Skeletal muscle satellite cell (primary cell): Measurements from ENCODE around the gene OR4B1.

Experiments
- H3K27me3 ChIP-seq: 2 replicates; pipeline ENCODE4 v1.7.0; 2013; ENCODE audit warnings: low read length; ENCODE audit not compliant: control insufficient read depth, insufficient read depth
- H3K36me3 ChIP-seq: 2 replicates; pipeline ENCODE4 v1.7.0; 2013; ENCODE audit warnings: mild to moderate bottlenecking, control low read depth, low read length; ENCODE audit not compliant: insufficient read depth
- H3K4me1 ChIP-seq: 2 replicates; pipeline ENCODE4 v1.7.0; 2013; ENCODE audit warnings: low read length; ENCODE audit not compliant: control insufficient read depth, insufficient read depth
- H3K4me2 ChIP-seq: 2 replicates; pipeline ENCODE4 v1.7.0; 2013; ENCODE audit warnings: mild to moderate bottlenecking, low read length
- H3K4me3 ChIP-seq: 2 replicates; pipeline ENCODE4 v1.7.0; 2013; ENCODE audit warnings: low read length
- H3K9ac ChIP-seq: 2 replicates; pipeline ENCODE4 v1.7.0; 2013; ENCODE audit warnings: mild to moderate bottlenecking, low read depth, low read length, moderate library complexity
- H3K9me3 ChIP-seq: replicated peaks from 2 replicates; pipeline ENCODE4 v1.7.0; 2013; ENCODE audit warnings: mild to moderate bottlenecking, control low read depth, low read length

Gene OR4B1

GRCh38 chr11:48263423-48263911, 46.9 kb downstream of the OR4B1 start, which contains the start of gene OR4X1:
OR4X1 (plus strand) TSS chr11:48263861; CDS start chr11:48263861, 0 bp downstream.
- H3K9ac ChIP-seq = no peak within 1 kb of the TSS
- H3K4me2 ChIP-seq = no peak within 1 kb of the TSS
- no peaks in the 10 kb centered on the region for H3K9me3 ChIP-seq
- no peaks in the 10 kb centered on the region for H3K36me3 ChIP-seq
- H3K27me3 ChIP-seq = no peaks in the 10 kb centered on the region
- H3K4me1 ChIP-seq = no peaks in the 10 kb centered on the region
- no peak within 1 kb of the TSS for H3K4me3 ChIP-seq
